NCI-H82 treated with DMSO at 0.1 percent for 48 hours (cell line): Measurements from ENCODE around the gene SERTAD2.
A peak's percentile ranks its signal among the peaks of the same experiment; 100 is the strongest.

ENCODE experiments used
- DNase-seq: peaks from one replicate; lab custom pipeline; 2025; ENCODE audit not compliant: unreplicated experiment; lab: John Stamatoyannopoulos, UW

Gene SERTAD2

DNA sequence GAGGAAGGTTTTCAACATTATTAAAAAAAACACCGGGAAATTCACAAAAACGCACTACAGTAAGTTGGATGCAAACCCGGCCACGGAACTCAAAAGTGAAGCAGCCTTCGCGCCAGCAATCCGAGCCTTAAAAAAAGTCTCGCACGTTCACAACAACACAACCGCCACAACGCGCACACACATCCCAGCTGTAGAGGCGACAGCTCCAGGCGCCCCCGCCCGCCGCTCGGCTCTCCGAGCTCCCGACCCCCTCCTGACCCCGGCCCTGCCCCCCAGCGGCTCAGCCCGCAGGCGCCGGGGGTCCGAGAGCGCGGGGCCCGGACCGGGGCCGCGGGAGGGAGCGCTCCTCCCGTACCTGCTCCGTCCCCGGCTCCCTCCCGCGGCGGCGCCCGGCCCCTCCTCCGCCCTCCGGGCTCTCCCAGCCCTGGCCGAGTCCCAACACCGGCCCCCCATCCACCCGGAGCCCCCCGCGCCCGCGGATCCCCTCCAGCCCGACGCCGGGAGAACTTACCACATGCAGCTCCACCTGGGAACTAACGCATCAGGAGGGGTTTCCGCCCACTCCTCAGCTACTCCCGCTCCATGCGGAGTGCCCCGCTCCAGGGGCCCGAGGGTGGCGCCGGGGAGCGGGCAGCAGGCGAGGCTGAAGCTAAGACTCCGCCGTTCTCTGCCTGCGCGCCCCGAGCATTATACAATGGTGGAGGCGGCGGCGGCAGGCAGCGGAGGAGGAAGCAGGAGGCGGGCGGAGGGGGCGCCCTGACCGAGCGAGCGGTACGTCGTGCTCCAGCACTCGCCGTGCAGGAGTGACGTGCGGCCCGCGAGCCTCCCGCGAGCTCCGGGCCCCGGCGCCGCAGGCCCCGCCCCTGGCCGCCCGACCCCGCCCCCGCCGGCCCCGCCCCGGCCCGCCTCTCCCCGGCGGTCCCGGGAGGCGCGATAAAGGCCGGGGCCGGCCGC lies at the start of gene SERTAD2:
Gene SERTAD2 (minus strand): TSS at position 805 of the 954 bp plus-strand sequence. CDS start 17,042 bp downstream, outside the sequence.
- DNase-seq, result peak; percentile 68

DNA sequence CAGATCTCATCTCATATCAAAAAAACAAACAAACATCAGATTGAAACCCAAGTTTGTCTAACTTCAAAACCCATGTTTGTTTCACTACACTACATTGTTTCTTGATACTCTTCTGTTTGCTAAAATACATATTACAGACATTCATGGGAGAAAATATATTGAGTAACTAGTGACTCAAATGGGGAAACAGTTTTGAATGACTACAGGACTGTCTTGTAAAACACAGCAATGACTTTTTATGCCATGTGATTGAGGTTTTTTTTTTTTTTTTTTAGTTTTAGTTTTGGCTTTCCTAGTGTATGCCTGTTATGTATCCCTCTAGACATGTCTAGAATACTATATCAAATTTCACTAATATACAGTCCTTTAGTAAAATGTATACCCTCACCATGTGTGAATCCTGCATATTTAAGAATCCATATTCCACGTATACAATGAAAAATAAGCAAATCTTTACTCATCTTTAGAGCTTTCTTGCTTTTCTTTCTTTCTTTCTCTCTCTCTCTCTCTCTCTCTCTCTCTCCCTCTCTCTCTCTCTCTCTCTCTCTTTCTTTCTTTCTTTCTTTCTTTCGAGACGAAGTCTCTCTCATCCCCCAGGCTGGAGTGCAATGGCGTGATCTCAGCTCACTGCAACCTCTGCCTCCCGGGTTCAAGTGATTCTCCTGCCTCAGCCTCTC lies 46.6 kb upstream of the SERTAD2 start:
- DNase-seq, result no peak

- no peak for DNase-seq
Observed at GRCh38 chr2:64699712-64700111, 46.0 kb upstream of the SERTAD2 start.

GRCh38 chr2:64698668-64699444 lies 45.1 kb upstream of the SERTAD2 start:
- no peak for DNase-seq

- DNase-seq, result no peak
Observed at GRCh38 chr2:64698177-64698643, 44.5 kb upstream of the SERTAD2 start.

DNA sequence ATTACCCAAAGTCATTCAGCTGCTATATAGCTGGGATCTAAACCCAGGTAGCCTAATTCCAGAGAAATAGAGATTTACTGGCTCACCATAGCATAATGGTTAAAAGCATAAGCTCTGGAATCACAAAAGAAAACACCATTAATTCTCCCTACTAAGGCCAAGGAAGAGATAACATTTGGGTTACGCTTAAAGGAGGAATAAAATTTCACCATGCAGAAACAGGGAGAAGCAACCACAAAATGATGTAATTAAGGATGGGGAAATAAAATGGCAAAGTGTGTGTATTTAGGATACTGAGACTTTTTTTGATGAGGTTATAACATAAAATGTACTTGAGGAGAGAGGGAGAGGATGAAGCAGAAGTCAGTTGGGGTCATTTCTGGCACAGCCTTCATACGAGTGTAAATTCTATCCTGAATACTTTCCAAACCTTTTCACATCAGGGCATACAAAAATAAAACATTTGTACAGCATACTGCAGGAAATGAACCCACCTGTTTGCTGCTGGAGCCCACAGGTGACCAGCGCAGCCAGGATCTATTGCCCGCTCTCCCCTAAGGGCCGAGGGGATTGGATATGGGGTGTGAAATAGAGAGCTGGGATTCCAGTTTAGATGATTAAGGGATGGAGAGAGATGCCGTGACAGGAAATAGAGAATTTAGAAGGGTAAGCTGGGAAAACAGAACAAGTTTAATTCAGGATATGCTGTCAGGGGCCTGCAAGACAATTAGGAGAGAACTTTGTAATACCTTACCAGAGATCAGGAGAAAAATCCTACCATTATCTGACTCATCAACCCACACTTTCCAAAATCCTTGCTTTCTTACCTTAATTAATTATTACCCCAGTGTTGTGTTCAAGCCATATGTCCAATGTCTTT lies 43.8 kb upstream of the SERTAD2 start:
- DNase-seq, result no peak

GRCh38 chr2:64696636-64697035 lies 42.9 kb upstream of the SERTAD2 start:
- no peak for DNase-seq

GRCh38 chr2:64695721-64696261 lies 42.1 kb upstream of the SERTAD2 start:
- no peak for DNase-seq

- DNase-seq, result no peak
Observed at GRCh38 chr2:64692401-64692800, 38.7 kb upstream of the SERTAD2 start.

- no peak for DNase-seq
Observed at GRCh38 chr2:64688909-64689308, 35.2 kb upstream of the SERTAD2 start.

GRCh38 chr2:64686283-64686956 lies 32.7 kb upstream of the SERTAD2 start:
- no peak for DNase-seq

GRCh38 chr2:64685430-64685829 lies 31.7 kb upstream of the SERTAD2 start:
- no peak for DNase-seq

DNA sequence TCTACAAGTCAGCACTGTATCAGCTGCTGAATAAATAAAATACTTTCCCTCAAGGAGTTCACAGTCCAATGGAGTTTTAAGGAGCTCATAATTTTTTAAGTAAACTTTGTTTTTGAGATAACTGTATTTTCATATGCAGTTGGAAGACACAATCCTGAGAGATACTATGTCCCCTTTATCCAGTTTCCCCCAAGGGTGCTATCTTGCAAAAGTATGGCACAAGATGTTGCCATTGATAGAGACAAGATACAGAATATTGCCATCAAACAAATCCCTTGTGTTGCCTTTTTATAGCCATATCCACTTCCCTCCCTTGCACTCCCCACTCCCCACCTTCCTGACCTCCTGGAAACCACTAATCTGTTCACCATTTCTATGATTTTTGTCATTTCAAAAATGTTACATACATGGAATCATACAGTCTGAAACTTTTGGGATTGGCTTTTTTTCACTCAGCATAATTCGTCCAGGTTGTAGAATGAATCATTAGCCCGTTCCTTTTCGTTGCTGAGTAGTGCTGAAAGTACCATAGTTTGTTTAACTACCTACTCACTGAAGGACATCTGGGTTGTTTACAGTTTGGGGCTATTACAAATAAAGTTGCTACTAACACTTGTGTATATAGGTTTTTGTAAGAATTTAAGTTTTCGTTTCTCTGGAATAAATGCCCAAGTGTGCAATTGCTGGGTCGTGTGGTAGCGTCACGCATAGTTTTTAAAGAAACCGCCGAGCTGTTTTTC lies 30.2 kb upstream of the SERTAD2 start:
- DNase-seq, result no peak

- no peak for DNase-seq
Observed at GRCh38 chr2:64681479-64681967, 27.8 kb upstream of the SERTAD2 start.

- DNase-seq, result no peak
Observed at GRCh38 chr2:64679673-64680425, 26.1 kb upstream of the SERTAD2 start.

DNA sequence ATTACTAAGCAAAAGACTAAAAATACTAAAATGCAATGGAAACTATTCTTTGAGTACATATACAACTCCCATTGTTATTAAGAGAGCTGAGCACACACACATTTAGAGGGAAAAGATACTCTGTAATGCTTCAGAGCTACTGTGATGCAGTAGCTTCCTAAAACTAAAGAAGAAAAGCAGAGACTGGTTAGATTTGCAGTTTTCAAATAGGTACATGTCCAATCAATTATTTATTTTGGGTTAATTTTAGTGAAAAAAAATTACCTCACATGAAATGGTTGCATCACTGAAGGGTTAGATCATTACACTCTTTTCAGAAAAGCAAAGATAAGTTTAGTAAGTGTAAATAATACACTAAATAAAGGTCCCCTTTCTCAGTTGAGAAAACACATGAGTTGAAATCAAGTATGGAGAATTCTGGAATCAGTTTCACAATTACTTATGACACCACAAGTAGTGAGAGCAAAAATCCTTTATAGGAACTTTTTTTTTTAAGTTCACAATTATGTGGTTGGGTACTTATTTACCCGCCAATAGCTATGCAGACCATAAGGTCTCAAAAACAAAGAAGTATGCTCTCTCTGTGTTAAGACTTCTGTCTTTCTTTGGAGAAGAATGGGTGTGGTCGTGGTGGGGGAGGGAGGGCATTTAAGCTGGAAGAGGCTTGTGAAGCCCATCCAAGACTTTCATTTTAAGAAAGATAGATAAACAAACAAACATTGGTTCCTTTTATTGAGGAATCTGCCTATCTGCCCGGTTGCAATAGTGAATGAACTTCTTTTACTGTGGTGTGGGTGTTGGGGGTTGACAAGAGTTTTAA lies 25.3 kb upstream of the SERTAD2 start:
- no peak for DNase-seq

DNA sequence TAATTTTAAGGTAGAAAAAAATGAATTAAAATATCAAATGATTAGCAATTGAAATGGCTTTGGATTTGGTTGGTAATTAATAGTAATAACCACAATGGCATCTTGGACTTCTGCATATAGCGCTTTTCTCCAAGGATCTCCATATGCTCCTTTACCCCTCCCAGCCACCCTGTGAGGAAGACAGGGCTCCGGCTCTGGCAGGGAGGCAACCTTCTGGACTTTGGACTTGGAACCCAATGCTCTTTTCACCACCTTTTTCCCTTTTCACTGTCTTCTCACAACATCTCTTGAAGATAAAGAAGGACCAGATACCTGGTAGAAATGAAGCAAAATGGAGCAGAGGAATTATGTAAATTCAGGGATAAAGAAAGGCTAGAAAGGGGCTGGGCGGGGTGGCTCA lies 23.8 kb upstream of the SERTAD2 start:
- no peak for DNase-seq
